Liver (tissue), 9 donors: ENCODE data around the gene IRAK1. TPM values are rescaled to one million over a fixed set of nuclear protein-coding genes. Genes with fewer than 3 reads are reported as not detected.

ENCODE experiments used
- DNase-seq: peaks from one replicate; pipeline ENCODE4 v3.0.0-alpha.2; 2017; ENCODE audit warnings: low spot score
- H3K27ac ChIP-seq, 2 donors: one replicate each; pipeline ENCODE4 v1.7.0; 2013; ENCODE audit warnings: inconsistent platforms in 2 of 2, low read length in 2 of 2, control low read depth in 1 of 2, low read depth in 1 of 2, mild to moderate bottlenecking in 1 of 2
- H3K27me3 ChIP-seq, 4 donors: one replicate each; pipeline versions ENCODE4 v1.6.1 to v1.7.0; 2013; ENCODE audit warnings: low read length in 3 of 4, inconsistent platforms in 1 of 4, mild to moderate bottlenecking in 1 of 4, moderate library complexity in 1 of 4; ENCODE audit not compliant: control insufficient read depth in 4 of 4, insufficient read depth in 4 of 4
- H3K36me3 ChIP-seq, 4 donors: one replicate each; pipeline versions ENCODE4 v1.6.1 to v1.7.0; 2013; ENCODE audit warnings: low read length in 3 of 4, mild to moderate bottlenecking in 3 of 4, low read depth in 1 of 4, moderate library complexity in 1 of 4; ENCODE audit not compliant: control insufficient read depth in 4 of 4, insufficient read depth in 3 of 4
- H3K4me1 ChIP-seq, 4 donors: one replicate each; pipeline versions ENCODE4 v1.6.1 to v1.7.0; 2013; ENCODE audit warnings: low read length in 3 of 4, mild to moderate bottlenecking in 3 of 4, moderate library complexity in 1 of 4; ENCODE audit not compliant: control insufficient read depth in 4 of 4, insufficient read depth in 4 of 4
- H3K4me3 ChIP-seq, 3 donors: one replicate each; pipeline versions ENCODE4 v1.6.1 to v1.7.0; 2013; ENCODE audit warnings: low read length in 3 of 3, control low read depth in 1 of 3, low read depth in 1 of 3, mild to moderate bottlenecking in 1 of 3
- H3K9ac ChIP-seq, 2 donors: one replicate each; pipeline ENCODE4 v1.7.0; 2013; ENCODE audit warnings: low read length in 2 of 2, mild to moderate bottlenecking in 2 of 2, moderate library complexity in 2 of 2, control low read depth in 1 of 2, low read depth in 1 of 2
- H3K9me3 ChIP-seq, 4 donors: one replicate each; pipeline versions ENCODE4 v1.6.1 to v1.7.0; 2013; ENCODE audit warnings: low read length in 3 of 4; ENCODE audit not compliant: control insufficient read depth in 4 of 4
- EGR1 ChIP-seq, 2 donors: IDR thresholded peaks; 2 replicates each; pipeline ENCODE4 v1.6.1; 2016 to 2018; ENCODE audit warnings: antibody characterized with exemption in 2 of 2, low read depth in 2 of 2
- FOXA2 ChIP-seq: IDR thresholded peaks from 2 replicates; pipeline ENCODE4 v1.6.1; 2016; ENCODE audit warnings: antibody characterized with exemption
- HNF4A ChIP-seq, 2 donors: conservative IDR thresholded peaks; 2 replicates each; pipeline ENCODE4 v1.6.1; 2016; ENCODE audit warnings: antibody characterized with exemption in 2 of 2, mild to moderate bottlenecking in 2 of 2
- HNF4G ChIP-seq: IDR thresholded peaks from 2 replicates; pipeline ENCODE4 v1.6.1; 2016; ENCODE audit warnings: antibody characterized with exemption
- JUND ChIP-seq, 2 donors: IDR thresholded peaks; 2 replicates each; pipeline ENCODE4 v1.6.1; 2016; ENCODE audit warnings: antibody characterized with exemption in 2 of 2
- RXRA ChIP-seq, 2 donors: IDR thresholded peaks; 2 replicates each; pipeline ENCODE4 v1.6.1; 2017 to 2018; ENCODE audit warnings: antibody characterized with exemption in 2 of 2, mild to moderate bottlenecking in 1 of 2
- TAF1 ChIP-seq: conservative IDR thresholded peaks from 2 replicates; pipeline ENCODE4 v1.6.1; 2016; ENCODE audit warnings: antibody characterized with exemption, mild to moderate bottlenecking
- WGBS: extraction: QIAGEN DNeasy Blood & Tissue Kit; methylation state at CpG from one replicate; pipeline ENCODE4 v1.1.7; 2013; 5-methylcytosine and 5-hydroxymethylcytosine counted together
- polyA plus RNA-seq, 2 donors: library from polyadenylated mRNA; stranded (reverse) in 1 of 2; unstranded in 1 of 2; fragments of 200-250 nt in 1 of 2; fragments of >200 nt in 1 of 2; fragmentation: Nextera tagmentation in 1 of 2; extraction: Ambion mirVana in 1 of 2; gene quantifications; one replicate each; pipeline versions ENCODE4 v1.2.1 to v1.2.3, GENCODE V29; 2013 to 2015
- total RNA-seq, 2 donors: library from RNA; depleted of rRNA; stranded (reverse); fragments of >200 nt; gene quantifications; one replicate each; pipeline ENCODE4 v1.2.3, GENCODE V29; 2014
- TF ChIP-seq, protein P1 (sequence below): fragments of 150-350 bp; IDR thresholded peaks from 2 replicates; pipeline ENCODE4 v1.5.1; 2017; ENCODE audit warnings: improper control_type of control experiment, low read depth, low read length; ENCODE audit not compliant: missing input control
- TF ChIP-seq, protein P2 (sequence below): IDR thresholded peaks from 2 replicates; pipeline ENCODE4 v1.6.1; 2016; ENCODE audit warnings: antibody characterized with exemption, mild to moderate bottlenecking
- TF ChIP-seq, protein P3 (sequence below): IDR thresholded peaks from 2 replicates; pipeline ENCODE4 v1.6.1; 2016; ENCODE audit warnings: antibody characterized with exemption
- TF ChIP-seq, protein P4 (sequence below): IDR thresholded peaks from 2 replicates; pipeline ENCODE4 v1.6.1; 2016; ENCODE audit warnings: antibody characterized with exemption
- donor health status: healthy.
- donor health status: healthy.
- donor health status: healthy.
- donor health status: healthy.
- donor health status: healthy.

IRAK1 gene
- total and polyA plus RNA-seq, 4 donors, result 17.6 to 55.8 (median 27.4) TPM

DNA sequence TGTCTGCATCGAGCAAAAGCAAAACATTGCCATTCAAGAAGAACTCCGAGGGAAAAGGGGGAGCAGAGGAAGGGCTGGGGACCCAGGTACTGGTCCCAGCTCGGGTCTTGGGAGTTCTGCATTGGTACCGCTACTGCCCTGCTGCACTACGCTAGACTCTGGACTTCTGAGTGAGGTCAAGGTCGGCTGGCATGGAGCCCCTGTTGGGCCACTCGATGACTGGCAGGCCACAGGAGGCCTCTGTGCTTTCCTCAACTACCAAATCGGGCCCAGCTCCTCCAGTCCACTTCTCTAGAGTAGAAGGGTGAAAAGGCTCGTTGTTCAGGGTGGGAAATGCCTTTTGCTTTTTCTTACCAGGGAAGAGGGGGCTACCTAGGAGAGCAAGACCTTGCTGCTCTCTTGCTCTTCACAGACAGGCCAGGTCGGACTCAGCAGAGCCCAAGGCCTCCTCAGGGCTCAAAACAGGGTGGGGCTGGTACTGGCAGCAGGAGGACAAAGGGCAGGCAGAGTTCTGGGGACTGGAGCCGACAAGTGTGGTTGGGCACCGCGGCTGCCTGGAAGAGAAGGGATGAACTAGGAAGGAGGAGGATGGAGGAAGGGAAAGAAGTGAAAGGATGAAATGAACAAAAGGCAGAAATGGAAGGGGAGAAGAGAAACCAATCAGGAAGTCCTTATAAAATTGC, 8.9 kb upstream of the IRAK1 start:
- H3K4me3 ChIP-seq, result no peak overlapping the region
- no peak overlapping the region for H3K9ac ChIP-seq
- H3K27me3 ChIP-seq, result no peaks in the 10 kb centered on the region
- peaks cover 3 to 16% (median 12%) of the 10 kb centered on the region in 4 donors for H3K4me1 ChIP-seq
- DNase-seq, result no peak
- H3K36me3 ChIP-seq, result peaks cover 4 to 13% (median 4%) of the 10 kb centered on the region in 4 donors
- WGBS, result 55% methylated on average over 13 of the region's 13 CpGs
- no peak overlapping the region for H3K27ac ChIP-seq
- no peaks in the 10 kb centered on the region for H3K9me3 ChIP-seq
- TF ChIP-seq, protein P1, sequence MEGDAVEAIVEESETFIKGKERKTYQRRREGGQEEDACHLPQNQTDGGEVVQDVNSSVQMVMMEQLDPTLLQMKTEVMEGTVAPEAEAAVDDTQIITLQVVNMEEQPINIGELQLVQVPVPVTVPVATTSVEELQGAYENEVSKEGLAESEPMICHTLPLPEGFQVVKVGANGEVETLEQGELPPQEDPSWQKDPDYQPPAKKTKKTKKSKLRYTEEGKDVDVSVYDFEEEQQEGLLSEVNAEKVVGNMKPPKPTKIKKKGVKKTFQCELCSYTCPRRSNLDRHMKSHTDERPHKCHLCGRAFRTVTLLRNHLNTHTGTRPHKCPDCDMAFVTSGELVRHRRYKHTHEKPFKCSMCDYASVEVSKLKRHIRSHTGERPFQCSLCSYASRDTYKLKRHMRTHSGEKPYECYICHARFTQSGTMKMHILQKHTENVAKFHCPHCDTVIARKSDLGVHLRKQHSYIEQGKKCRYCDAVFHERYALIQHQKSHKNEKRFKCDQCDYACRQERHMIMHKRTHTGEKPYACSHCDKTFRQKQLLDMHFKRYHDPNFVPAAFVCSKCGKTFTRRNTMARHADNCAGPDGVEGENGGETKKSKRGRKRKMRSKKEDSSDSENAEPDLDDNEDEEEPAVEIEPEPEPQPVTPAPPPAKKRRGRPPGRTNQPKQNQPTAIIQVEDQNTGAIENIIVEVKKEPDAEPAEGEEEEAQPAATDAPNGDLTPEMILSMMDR, result no peak
- TF ChIP-seq HNF4A (conservative IDR thresholded peaks at IDR 0.05), result peak; percentile 46 to 70

DNA sequence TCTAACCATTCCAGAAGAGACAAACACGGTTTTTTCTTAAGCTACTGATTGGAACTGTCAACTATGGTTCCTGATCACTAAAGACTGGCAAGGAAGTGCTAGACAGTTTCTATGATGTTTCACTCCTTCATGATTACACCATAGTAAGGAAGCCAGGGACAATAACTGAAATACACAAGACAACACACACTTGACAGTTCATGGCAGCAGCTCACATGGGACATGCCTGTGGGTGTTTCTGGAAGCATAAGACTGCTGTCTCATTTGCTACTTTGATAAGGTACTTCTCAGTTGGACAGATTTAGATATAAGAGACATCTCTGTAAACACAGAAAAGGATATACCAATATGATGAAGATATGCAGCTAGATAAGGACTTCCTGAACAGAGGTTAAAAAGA, 8.3 kb upstream of the IRAK1 start:
- no peak for TF ChIP-seq TAF1
- TF ChIP-seq, protein P2, sequence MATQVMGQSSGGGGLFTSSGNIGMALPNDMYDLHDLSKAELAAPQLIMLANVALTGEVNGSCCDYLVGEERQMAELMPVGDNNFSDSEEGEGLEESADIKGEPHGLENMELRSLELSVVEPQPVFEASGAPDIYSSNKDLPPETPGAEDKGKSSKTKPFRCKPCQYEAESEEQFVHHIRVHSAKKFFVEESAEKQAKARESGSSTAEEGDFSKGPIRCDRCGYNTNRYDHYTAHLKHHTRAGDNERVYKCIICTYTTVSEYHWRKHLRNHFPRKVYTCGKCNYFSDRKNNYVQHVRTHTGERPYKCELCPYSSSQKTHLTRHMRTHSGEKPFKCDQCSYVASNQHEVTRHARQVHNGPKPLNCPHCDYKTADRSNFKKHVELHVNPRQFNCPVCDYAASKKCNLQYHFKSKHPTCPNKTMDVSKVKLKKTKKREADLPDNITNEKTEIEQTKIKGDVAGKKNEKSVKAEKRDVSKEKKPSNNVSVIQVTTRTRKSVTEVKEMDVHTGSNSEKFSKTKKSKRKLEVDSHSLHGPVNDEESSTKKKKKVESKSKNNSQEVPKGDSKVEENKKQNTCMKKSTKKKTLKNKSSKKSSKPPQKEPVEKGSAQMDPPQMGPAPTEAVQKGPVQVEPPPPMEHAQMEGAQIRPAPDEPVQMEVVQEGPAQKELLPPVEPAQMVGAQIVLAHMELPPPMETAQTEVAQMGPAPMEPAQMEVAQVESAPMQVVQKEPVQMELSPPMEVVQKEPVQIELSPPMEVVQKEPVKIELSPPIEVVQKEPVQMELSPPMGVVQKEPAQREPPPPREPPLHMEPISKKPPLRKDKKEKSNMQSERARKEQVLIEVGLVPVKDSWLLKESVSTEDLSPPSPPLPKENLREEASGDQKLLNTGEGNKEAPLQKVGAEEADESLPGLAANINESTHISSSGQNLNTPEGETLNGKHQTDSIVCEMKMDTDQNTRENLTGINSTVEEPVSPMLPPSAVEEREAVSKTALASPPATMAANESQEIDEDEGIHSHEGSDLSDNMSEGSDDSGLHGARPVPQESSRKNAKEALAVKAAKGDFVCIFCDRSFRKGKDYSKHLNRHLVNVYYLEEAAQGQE, result no peak
- no peak for TF ChIP-seq HNF4G
- TF ChIP-seq EGR1 (IDR thresholded peaks at IDR 0.05; ENCODE audit: low read depth in 2 of 2), result no peak
- TF ChIP-seq FOXA2, result no peak
- no peak for TF ChIP-seq JUND (IDR thresholded peaks at IDR 0.05)
- TF ChIP-seq, protein P3, sequence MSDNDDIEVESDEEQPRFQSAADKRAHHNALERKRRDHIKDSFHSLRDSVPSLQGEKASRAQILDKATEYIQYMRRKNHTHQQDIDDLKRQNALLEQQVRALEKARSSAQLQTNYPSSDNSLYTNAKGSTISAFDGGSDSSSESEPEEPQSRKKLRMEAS, result no peak
- no peak for TF ChIP-seq RXRA (IDR thresholded peaks at IDR 0.05)
- TF ChIP-seq, protein P4, sequence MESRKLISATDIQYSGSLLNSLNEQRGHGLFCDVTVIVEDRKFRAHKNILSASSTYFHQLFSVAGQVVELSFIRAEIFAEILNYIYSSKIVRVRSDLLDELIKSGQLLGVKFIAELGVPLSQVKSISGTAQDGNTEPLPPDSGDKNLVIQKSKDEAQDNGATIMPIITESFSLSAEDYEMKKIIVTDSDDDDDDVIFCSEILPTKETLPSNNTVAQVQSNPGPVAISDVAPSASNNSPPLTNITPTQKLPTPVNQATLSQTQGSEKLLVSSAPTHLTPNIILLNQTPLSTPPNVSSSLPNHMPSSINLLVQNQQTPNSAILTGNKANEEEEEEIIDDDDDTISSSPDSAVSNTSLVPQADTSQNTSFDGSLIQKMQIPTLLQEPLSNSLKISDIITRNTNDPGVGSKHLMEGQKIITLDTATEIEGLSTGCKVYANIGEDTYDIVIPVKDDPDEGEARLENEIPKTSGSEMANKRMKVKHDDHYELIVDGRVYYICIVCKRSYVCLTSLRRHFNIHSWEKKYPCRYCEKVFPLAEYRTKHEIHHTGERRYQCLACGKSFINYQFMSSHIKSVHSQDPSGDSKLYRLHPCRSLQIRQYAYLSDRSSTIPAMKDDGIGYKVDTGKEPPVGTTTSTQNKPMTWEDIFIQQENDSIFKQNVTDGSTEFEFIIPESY, result no peak
- peaks cover 4 to 13% (median 4%) of the 10 kb centered on the region in 4 donors for H3K36me3 ChIP-seq

More for the DNA sequence above, 8.3 kb upstream of the IRAK1 start:
- Histone ChIP-seq H3K9ac (no peak overlapping the region), H3K4me3 (no peak overlapping the region), H3K4me1 (peaks cover 3 to 19% (median 14%) of the 10 kb centered on the region in 4 donors), H3K27ac (no peak overlapping the region), H3K9me3 (no peaks in the 10 kb centered on the region), H3K27me3 (no peaks in the 10 kb centered on the region)
- 90% methylated on average over 1 of the region's 1 CpG for WGBS
- DNase-seq, result no peak
